GM10266 (cell line): Measurements from ENCODE around the gene PPIL4.
"Not testable (repeated sequence)": the region's sequence is repeated elsewhere in the genome, so short reads cannot be mapped to it uniquely, and the experiment has no call there.

ENCODE experiments used
- DNase-seq: peaks from one replicate; pipeline ENCODE4 v3.0.0; 2012; ENCODE audit errors: extremely low spot score
- TF ChIP-seq, protein P1 (sequence below): IDR thresholded peaks from 2 replicates; pipeline ENCODE4 v1.5.1; 2012; ENCODE audit warnings: mild to moderate bottlenecking, low read depth; ENCODE audit not compliant: control insufficient read depth, insufficient read depth; ENCODE audit errors: missing control alignments

The PPIL4 gene

DNA sequence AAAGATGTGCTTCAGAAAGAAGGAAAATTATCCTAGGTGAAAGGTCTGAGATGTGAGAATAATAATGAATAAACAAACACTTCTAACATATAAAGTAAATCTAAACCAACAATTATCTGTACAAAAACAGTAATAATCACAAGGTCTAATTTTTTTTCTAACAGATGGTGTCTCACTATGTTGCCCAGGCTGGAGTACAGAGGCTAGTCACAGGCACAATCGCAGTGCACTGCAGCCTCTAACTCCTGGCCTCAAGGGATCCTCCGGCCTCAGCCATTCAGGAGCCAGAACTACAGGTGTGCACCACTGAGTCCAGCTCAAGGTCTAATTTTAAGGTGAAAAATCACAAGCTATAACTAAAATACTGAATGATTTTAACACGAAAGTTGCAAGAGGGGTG lies 44.1 kb downstream of the PPIL4 start:
- DNase-seq: no peak
- TF ChIP-seq, protein P1, sequence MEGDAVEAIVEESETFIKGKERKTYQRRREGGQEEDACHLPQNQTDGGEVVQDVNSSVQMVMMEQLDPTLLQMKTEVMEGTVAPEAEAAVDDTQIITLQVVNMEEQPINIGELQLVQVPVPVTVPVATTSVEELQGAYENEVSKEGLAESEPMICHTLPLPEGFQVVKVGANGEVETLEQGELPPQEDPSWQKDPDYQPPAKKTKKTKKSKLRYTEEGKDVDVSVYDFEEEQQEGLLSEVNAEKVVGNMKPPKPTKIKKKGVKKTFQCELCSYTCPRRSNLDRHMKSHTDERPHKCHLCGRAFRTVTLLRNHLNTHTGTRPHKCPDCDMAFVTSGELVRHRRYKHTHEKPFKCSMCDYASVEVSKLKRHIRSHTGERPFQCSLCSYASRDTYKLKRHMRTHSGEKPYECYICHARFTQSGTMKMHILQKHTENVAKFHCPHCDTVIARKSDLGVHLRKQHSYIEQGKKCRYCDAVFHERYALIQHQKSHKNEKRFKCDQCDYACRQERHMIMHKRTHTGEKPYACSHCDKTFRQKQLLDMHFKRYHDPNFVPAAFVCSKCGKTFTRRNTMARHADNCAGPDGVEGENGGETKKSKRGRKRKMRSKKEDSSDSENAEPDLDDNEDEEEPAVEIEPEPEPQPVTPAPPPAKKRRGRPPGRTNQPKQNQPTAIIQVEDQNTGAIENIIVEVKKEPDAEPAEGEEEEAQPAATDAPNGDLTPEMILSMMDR: no peak

DNA sequence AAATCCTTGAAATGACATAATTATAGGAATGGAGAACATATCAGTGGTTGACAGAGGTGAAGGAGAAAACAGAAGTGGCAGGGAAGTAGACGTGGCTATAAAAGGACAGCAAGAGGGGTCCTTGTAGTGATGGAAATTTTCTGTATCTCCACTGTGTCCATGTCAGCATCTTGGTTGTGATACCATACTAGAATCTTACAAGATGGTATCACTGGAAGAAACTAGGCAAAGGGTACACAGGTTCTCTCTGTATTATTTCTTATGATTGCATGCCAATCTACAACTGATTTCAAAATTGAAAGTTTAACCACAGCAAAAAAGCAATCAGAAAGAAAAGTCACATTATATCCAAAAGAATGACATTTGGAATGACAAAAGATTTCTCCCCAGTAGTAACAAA lies 44.6 kb downstream of the PPIL4 start:
- no peak for DNase-seq
- TF ChIP-seq, protein P1: no peak

DNA sequence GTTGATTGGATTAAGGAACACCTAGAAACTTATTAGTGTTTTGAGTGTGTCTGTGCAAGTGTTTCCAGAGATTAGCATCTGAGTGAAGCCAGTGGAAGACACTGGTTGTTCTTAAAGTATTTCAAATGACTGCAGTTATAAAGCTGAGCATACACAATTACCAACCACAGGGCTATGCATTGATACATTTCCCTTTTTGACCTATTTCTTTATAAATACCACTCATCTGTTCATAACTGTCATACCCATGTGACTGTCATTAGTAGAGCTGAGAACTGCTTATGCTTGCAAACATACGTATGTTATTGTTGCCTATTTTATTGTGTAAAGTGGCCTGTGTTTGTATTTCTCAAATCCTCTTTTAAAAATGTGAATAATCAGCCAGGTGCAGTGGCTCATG lies 45.7 kb downstream of the PPIL4 start:
- no peak for DNase-seq
- TF ChIP-seq, protein P1: no peak

DNA sequence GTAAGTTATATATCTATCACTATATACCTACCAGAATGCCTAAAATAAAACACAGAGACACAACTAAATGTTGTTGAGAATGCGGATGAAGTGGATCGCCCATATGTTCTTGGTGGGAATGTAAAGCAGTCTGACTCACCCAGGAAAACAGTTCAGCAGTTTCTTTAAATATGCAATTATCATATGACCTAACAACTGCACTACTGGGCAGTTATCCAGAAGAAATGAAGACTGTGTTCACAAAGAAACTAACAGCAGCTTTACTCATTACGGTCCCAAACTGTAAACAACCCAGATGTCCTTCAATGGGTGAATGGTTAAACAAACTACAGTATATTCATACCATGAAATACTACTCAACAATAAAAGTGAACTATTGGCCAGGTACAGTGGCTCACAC lies 46.8 kb downstream of the PPIL4 start:
- TF ChIP-seq, protein P1: no peak
- DNase-seq: no peak

DNA sequence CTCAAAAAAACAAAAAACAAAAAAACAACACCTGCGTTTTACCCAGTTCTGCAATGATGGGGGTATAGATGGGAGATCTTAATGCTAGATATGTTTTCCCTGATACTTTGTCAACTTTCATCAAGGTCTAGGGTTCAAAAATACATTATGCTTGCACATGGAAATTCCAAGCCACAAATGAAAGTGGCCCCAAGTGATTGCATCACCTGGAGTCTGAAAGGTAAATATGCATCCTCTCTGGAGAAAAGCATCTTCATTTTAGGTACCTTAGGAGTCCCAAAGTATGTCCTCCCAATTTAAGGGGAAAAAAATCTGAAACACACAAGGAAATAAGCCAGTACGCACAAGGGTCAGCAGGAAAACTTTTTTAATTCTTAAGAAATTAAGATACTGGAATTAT lies 48.5 kb downstream of the PPIL4 start:
- TF ChIP-seq, protein P1: no peak
- DNase-seq: no peak

DNA sequence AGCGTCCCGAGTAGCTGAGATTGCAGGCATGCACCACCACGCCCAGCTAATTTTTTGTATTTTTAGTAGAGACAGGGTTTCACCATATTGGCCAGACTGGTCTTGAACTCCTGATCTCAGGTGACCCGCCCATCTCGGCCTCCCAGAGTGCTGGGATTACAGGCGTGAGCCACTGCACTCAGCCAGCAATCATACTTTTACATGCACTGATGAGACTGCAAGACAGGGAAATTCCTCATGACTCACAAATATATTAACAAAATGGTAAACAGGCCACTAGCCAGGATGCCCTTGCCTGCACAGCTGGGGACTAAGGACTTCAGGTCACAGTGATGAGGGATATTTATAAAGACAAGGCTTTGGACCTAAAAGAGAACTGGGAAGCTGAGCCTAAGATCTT lies 49.2 kb downstream of the PPIL4 start:
- DNase-seq: not testable (repeated sequence)

DNA sequence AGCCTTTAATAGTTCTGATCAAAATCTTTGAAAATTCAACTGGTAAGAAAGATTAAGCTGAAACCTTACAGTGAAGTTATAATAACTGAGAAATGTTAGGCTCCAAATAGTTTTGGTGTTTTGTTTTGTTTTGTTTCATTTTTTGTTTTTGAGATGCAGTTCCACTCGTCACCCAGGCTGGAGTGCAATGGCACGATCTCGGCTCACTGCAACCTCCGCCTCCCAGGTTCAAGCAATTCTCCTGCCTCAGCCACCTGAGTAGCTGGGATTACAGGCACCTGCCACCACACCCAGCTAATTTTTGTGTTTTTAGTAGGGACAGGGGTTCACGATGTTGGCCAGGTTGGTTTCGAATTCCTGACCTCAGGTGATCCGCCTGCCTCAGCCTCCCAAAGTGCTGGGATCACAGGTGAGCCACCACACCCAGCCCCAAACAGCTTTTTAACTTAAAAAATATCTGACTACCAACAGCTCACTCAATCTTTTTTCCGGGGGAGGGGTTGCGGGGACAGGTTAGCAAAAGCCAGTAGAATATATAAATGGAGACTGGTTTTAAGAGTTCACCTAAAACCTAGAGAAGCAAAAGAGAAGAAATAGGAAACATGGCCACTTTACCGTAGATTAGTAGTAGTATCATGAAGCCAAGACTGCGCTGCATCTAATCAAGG lies 50.4 kb downstream of the PPIL4 start:
- DNase-seq: not testable (repeated sequence)

DNA sequence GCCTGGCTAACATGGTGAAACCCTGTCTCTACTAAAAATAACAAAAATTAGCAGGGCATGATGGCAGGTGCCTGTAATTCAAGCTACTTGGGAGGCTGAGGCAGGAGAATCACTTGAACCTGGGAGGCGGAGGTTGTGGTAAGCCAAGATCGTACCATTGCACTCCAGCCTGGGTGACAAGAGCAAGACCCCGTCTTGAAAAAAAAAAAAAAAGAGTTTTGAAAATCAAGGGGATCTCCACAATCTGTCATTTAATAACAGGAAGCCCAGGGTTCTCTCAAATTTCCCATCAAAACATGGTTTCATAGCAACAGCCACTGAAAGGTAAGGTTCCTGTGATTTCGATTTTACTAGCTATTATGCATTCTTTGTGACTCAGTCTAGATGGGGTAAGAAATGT lies 51.0 kb downstream of the PPIL4 start:
- DNase-seq: peak; percentile 58

DNA sequence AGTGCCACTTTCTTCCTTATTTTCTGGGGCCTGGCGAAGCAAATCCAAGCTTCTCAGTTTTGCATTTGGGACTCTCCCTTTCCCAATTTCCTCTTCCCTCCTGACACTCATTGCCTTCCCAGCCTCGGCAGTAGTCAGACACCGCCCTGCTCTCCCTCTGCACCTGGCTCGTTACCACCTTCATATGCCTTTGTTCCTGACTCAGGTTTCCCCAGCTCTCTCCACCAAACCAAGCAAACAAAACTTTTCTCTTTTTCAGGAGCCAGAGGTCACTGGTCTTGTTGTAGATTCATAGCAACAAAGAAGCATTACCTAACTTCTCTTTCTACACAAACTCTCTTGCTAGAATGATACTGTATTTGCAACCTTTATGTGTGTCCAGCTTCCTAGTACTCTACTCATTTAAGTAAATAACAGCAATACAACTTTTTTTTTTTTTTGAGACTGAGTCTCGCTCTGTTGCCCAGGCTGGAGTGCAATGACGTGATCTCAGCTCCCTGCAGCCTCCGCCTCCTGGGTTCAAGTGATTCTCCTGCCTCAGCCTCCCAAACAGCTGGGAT lies 52.0 kb downstream of the PPIL4 start:
- no peak for DNase-seq
- TF ChIP-seq, protein P1: no peak
